IMR-90 (cell line): Measurements from ENCODE around the gene CDKAL1. TPM values are rescaled to one million over a fixed set of nuclear protein-coding genes. Genes with fewer than 3 reads are reported as not detected.

Source experiments
- ATAC-seq: fragments of 200-7000 bp; cut with Tn5 transposase; 2 replicates; pipeline ENCODE4 v1.9.1; 2020; ENCODE audit warnings: low read depth, mild to moderate bottlenecking, moderate library complexity
- BruUV-seq: library from RNA; stranded (reverse); fragments of 400-500 nt; replicated peaks from 2 replicates; lab custom pipeline; 2021; lab: Mats Ljungman, UMichigan
- CTCF ChIA-PET: fragments of 300-600 bp; formaldehyde crosslinking; extraction: SDS; loops from one replicate; lab custom pipeline; 2021; ENCODE audit warnings: antibody characterized with exemption; lab: Yijun Ruan, JAX
- POLR2A ChIA-PET: fragments of 300-600 bp; sonication (Branson Sonifier 250); formaldehyde crosslinking; loops from one replicate; lab custom pipeline; 2022; ENCODE audit warnings: antibody characterized with exemption; ENCODE audit not compliant: unreplicated experiment; lab: Charles Lee
- DNase-seq: peaks from one replicate; pipeline ENCODE4 v3.0.0; 2013
- H2AFZ ChIP-seq: replicated peaks from 2 replicates; pipeline ENCODE3; 2013; ENCODE audit warnings: low read length, mild to moderate bottlenecking; ENCODE audit not compliant: poor library complexity
- H2AK5ac ChIP-seq: 2 replicates; pipeline ENCODE4 v1.6.1; 2013; ENCODE audit warnings: low read depth, low read length, inconsistent platforms
- H2AK9ac ChIP-seq: replicated peaks from 2 replicates; pipeline ENCODE3; 2013; ENCODE audit warnings: mild to moderate bottlenecking, low read depth, low read length, moderate library complexity; ENCODE audit not compliant: poor library complexity
- H2BK120ac ChIP-seq: 2 replicates; pipeline ENCODE4 v1.6.1; 2013; ENCODE audit warnings: low read depth, low read length, inconsistent platforms
- H2BK15ac ChIP-seq: 3 replicates; pipeline ENCODE4 v1.6.1; 2013; ENCODE audit warnings: low read depth, low read length, inconsistent platforms
- H2BK20ac ChIP-seq: 2 replicates; pipeline ENCODE4 v1.6.1; 2013; ENCODE audit warnings: low read depth, mild to moderate bottlenecking, inconsistent platforms, low read length, moderate library complexity
- H2BK5ac ChIP-seq: 2 replicates; pipeline ENCODE4 v1.6.1; 2013; ENCODE audit warnings: mild to moderate bottlenecking, low read depth, low read length, inconsistent platforms; ENCODE audit not compliant: poor library complexity, severe bottlenecking
- H3K14ac ChIP-seq: replicated peaks from 2 replicates; pipeline ENCODE4 v1.6.1; 2013; ENCODE audit warnings: low read depth, low read length, inconsistent platforms
- H3K18ac ChIP-seq: 2 replicates; pipeline ENCODE4 v1.6.1; 2013; ENCODE audit warnings: low read depth, low read length, control low read depth
- H3K23ac ChIP-seq: 2 replicates; pipeline ENCODE4 v1.6.1; 2013; ENCODE audit warnings: low read depth, low read length, inconsistent platforms
- H3K27ac ChIP-seq: 2 replicates; pipeline ENCODE4 v1.5.1; 2013; ENCODE audit warnings: mild to moderate bottlenecking, control low read depth, low read length; ENCODE audit not compliant: insufficient read depth
- H3K27me3 ChIP-seq: 2 replicates; pipeline ENCODE4 v1.6.1; 2013; ENCODE audit warnings: low read length; ENCODE audit not compliant: control insufficient read depth, insufficient read depth
- H3K36me3 ChIP-seq: 2 replicates; pipeline ENCODE4 v1.6.1; 2013; ENCODE audit warnings: low read length, mixed read lengths; ENCODE audit not compliant: control insufficient read depth, insufficient read depth
- H3K4ac ChIP-seq: 2 replicates; pipeline ENCODE4 v1.6.1; 2013; ENCODE audit warnings: low read depth, low read length, inconsistent platforms
- H3K4me1 ChIP-seq: 2 replicates; pipeline ENCODE4 v1.6.1; 2013; ENCODE audit warnings: low read length, mixed read lengths; ENCODE audit not compliant: control insufficient read depth, insufficient read depth
- H3K4me2 ChIP-seq: 2 replicates; pipeline ENCODE4 v1.6.1; 2013; ENCODE audit warnings: low read depth, mild to moderate bottlenecking, control low read depth, low read length, moderate library complexity
- H3K4me3 ChIP-seq: 2 replicates; pipeline ENCODE4 v1.5.1; 2013; ENCODE audit warnings: low read depth, mild to moderate bottlenecking, control low read depth, low read length, moderate library complexity; ENCODE audit not compliant: insufficient read depth
- H3K56ac ChIP-seq: 2 replicates; pipeline ENCODE4 v1.6.1; 2013; ENCODE audit warnings: low read length, inconsistent platforms; ENCODE audit not compliant: insufficient read depth; ENCODE audit errors: extremely low read depth
- H3K79me1 ChIP-seq, 2 experiments: 2 replicates each; pipeline ENCODE4 v1.6.1; 2013; ENCODE audit warnings: low read length in 2 of 2, inconsistent platforms in 1 of 2, low read depth in 1 of 2
- H3K9ac ChIP-seq: 2 replicates; pipeline ENCODE4 v1.6.1; 2013; ENCODE audit warnings: low read depth, low read length, control low read depth
- H3K9me1 ChIP-seq: 2 replicates; pipeline ENCODE4 v1.6.1; 2013; ENCODE audit warnings: low read length, inconsistent platforms; ENCODE audit not compliant: insufficient read depth
- H3K9me3 ChIP-seq: 2 replicates; pipeline ENCODE4 v1.6.1; 2013; ENCODE audit warnings: low read length; ENCODE audit not compliant: control insufficient read depth, insufficient read depth
- H4K20me1 ChIP-seq: 2 replicates; pipeline ENCODE4 v1.6.1; 2013; ENCODE audit warnings: low read length, inconsistent platforms; ENCODE audit not compliant: insufficient read depth
- H4K5ac ChIP-seq: 2 replicates; pipeline ENCODE4 v1.6.1; 2013; ENCODE audit warnings: mild to moderate bottlenecking, low read depth, low read length, control low read depth
- H4K8ac ChIP-seq, 2 experiments: 2 replicates each; pipeline ENCODE4 v1.6.1; 2013; ENCODE audit warnings: low read depth in 2 of 2, low read length in 2 of 2, control low read depth in 1 of 2, inconsistent platforms in 1 of 2
- H4K91ac ChIP-seq: 2 replicates; pipeline ENCODE4 v1.6.1; 2013; ENCODE audit warnings: low read depth, low read length, inconsistent platforms; ENCODE audit not compliant: insufficient read depth
- BHLHE40 ChIP-seq: fragments of 150-350 bp; IDR thresholded peaks from 2 replicates; pipeline ENCODE4 v1.6.1; 2016; ENCODE audit warnings: mild to moderate bottlenecking, low read depth, low read length
- MAFK ChIP-seq: IDR thresholded peaks from 2 replicates; pipeline ENCODE4 v1.6.1; 2012; ENCODE audit warnings: low read depth, low read length, improper control_type of control experiment
- MXI1 ChIP-seq: IDR thresholded peaks from 2 replicates; pipeline ENCODE4 v1.6.1; 2012; ENCODE audit warnings: low read depth, mild to moderate bottlenecking, low read length, moderate library complexity, borderline replicate concordance
- RAD21 ChIP-seq: IDR thresholded peaks from 2 replicates; pipeline ENCODE4 v1.6.1; 2012; ENCODE audit warnings: low read length, improper control_type of control experiment
- USF2 ChIP-seq: fragments of 150-350 bp; IDR thresholded peaks from 2 replicates; pipeline ENCODE4 v1.6.1; 2017; ENCODE audit warnings: mild to moderate bottlenecking, antibody characterized with exemption, low read length, low read depth
- WGBS, 2 experiments: methylation state at CpG; one replicate each; pipeline versions ENCODE4 v1.1.5 to v1.1.7; 2013; ENCODE audit warnings: missing lambda C conversion rate in 2 of 2; ENCODE audit not compliant: insufficient read length in 1 of 2; ENCODE audit errors: extremely low coverage in 2 of 2; 5-methylcytosine and 5-hydroxymethylcytosine counted together
- dilution Hi-C: fragments of 300-500 bp; cut with HindIII; formaldehyde crosslinking; loops from one replicate; pipeline ENCODE4 v1.14.3; 2018; ENCODE audit warnings: low sequenced_read_pairs; ENCODE audit not compliant: unreplicated experiment
- in situ Hi-C: fragments of 300-500 bp; cut with MboI; formaldehyde crosslinking; loops from 3 replicates; pipeline ENCODE4 v1.14.3; 2019; ENCODE audit warnings: low sequenced_read_pairs, inconsistent platforms, mixed read lengths
- intact Hi-C: fragments of 100-400 bp; cut with micrococcal nuclease; formaldehyde crosslinking; loops from 2 replicates; pipeline ENCODE4 v1.10.0; 2022
- polyA plus RNA-seq, 3 experiments: library from polyadenylated mRNA; depleted of rRNA; stranded (reverse); fragments of >200 nt; gene quantifications; 2 replicates each; pipeline ENCODE4 v1.2.3, GENCODE V29; 2012; ENCODE audit warnings: low replicate concordance in 1 of 3
- total RNA-seq: library from RNA; depleted of rRNA; stranded (reverse); fragments of >200 nt; gene quantifications from 2 replicates; pipeline ENCODE4 v1.2.3, GENCODE V29; 2012
- TF ChIP-seq, protein P1 (sequence below): fragments of 150-350 bp; IDR thresholded peaks from 2 replicates; pipeline ENCODE4 v1.6.1; 2016; ENCODE audit warnings: low read depth, mild to moderate bottlenecking, low read length, moderate library complexity, borderline replicate concordance

CDKAL1 gene
- total and polyA plus RNA-seq, 2 of the 4 experiments (the other 2 are of a cell fraction), result 3.7 to 13.1 TPM

DNA sequence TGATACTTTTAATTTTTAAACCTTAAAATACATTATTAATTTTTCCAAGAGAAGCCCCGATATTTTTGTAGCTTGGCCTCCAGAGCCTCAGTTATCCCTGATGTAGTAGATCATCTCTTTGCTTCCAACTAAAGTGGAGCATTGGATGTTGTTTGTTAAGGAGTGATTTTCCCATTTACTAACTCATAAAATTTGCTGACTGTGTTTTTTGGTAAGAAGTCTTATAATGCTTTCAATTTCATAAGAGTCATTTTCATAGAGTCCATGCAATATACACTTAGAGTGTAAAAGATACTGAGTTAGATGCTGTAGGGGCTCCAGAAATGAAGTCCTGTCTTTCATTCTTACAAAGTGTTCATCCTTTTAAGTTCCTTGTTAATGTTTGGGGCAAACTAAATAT, 46.8 kb downstream of the CDKAL1 start:
- Histone ChIP-seq H3K27ac (no peak overlapping the region), H2BK120ac (no peak overlapping the region), H3K18ac (no peak overlapping the region), H2BK20ac (no peak overlapping the region), H3K23ac (no peak overlapping the region), H2AFZ (no peak overlapping the region), H3K9me3 (no peaks in the 10 kb centered on the region), H4K91ac (no peak overlapping the region), H2AK9ac (no peak overlapping the region), H3K36me3 (no peaks in the 10 kb centered on the region; the same call in 1 of the 2 replicates), H3K9ac (no peak overlapping the region), H4K20me1 (no peaks in the 10 kb centered on the region), H4K5ac (no peak overlapping the region), H3K14ac (no peak overlapping the region), H3K4ac (no peak overlapping the region), H3K79me1 (no peaks in the 10 kb centered on the region), H3K9me1 (no peaks in the 10 kb centered on the region; the same call in none of the 2 replicates), H2BK5ac (no peak overlapping the region), H3K4me3 (no peak overlapping the region), H3K4me2 (no peak overlapping the region), H2AK5ac (no peak overlapping the region), H4K8ac (no peak overlapping the region), H2BK15ac (no peak overlapping the region), H3K27me3 (no peaks in the 10 kb centered on the region), H3K56ac (no peak overlapping the region), H3K4me1 (no peaks in the 10 kb centered on the region)
- no peak for DNase-seq
- dilution Hi-C loops (no loop called here), intact Hi-C loops (no loop called here), in situ Hi-C loops (no loop called here)
- ChIA-PET CTCF (no interaction called here), POLR2A (no interaction called here)
- BruUV-seq, result no TSS peak
- WGBS, 2 experiments, result no CpG with 5 or more reads among the region's 1 CpG
- TF ChIP-seq USF2, result no peak
- TF ChIP-seq BHLHE40, result no peak
- TF ChIP-seq, protein P1, sequence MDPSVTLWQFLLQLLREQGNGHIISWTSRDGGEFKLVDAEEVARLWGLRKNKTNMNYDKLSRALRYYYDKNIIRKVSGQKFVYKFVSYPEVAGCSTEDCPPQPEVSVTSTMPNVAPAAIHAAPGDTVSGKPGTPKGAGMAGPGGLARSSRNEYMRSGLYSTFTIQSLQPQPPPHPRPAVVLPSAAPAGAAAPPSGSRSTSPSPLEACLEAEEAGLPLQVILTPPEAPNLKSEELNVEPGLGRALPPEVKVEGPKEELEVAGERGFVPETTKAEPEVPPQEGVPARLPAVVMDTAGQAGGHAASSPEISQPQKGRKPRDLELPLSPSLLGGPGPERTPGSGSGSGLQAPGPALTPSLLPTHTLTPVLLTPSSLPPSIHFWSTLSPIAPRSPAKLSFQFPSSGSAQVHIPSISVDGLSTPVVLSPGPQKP, result no peak
- TF ChIP-seq MAFK, result peak; percentile 94
- TF ChIP-seq MXI1, result no peak
- TF ChIP-seq RAD21, result no peak
- ATAC-seq, result no peak
